Activated T-cell treated with anti-CD3 and anti-CD28 coated beads for 1 hour (primary cell): Measurements from ENCODE around the gene SLC35E2B.

Experiments used
- DNase-seq: peaks from one replicate; pipeline ENCODE4 v3.0.0-alpha.2; 2020; ENCODE audit warnings: low read depth

The SLC35E2B gene

GRCh38 chr1:1624443-1625403, 67.9 kb downstream of the SLC35E2B start:
- no peak for DNase-seq

- no peak for DNase-seq
These were observed 68.8 kb downstream of the SLC35E2B start for GRCh38 chr1:1623631-1624442.

GRCh38 chr1:1623181-1623630, 69.4 kb downstream of the SLC35E2B start:
- DNase-seq: no peak

- no peak for DNase-seq
These were observed 69.9 kb downstream of the SLC35E2B start for GRCh38 chr1:1622788-1623094.

GRCh38 chr1:1622010-1622787, 70.4 kb downstream of the SLC35E2B start:
- DNase-seq: no peak

GRCh38 chr1:1621173-1622009, 71.2 kb downstream of the SLC35E2B start:
- DNase-seq: no peak

- no peak for DNase-seq
These were observed 72.0 kb downstream of the SLC35E2B start for GRCh38 chr1:1620433-1621139.

GRCh38 chr1:1619917-1620361, 72.7 kb downstream of the SLC35E2B start:
- no peak for DNase-seq

- DNase-seq: no peak
These were observed 74.1 kb downstream of the SLC35E2B start for GRCh38 chr1:1618396-1619068.

- DNase-seq: no peak
These were observed 74.7 kb downstream of the SLC35E2B start for GRCh38 chr1:1617925-1618324.

- DNase-seq: no peak
These were observed 75.1 kb downstream of the SLC35E2B start for GRCh38 chr1:1617516-1617915.

- DNase-seq: no peak
These were observed 75.8 kb downstream of the SLC35E2B start for GRCh38 chr1:1616838-1617237.

- no peak for DNase-seq
These were observed 76.4 kb downstream of the SLC35E2B start for GRCh38 chr1:1616045-1616790.

GRCh38 chr1:1615256-1616044, 77.1 kb downstream of the SLC35E2B start, which contains the start of gene MIB2:
Gene MIB2, plus strand, starts transcription at chr1:1615500. Its CDS starts 7,953 bp downstream, at chr1:1623453.
- DNase-seq: peak; percentile 96

- no peak for DNase-seq
These were observed 77.7 kb downstream of the SLC35E2B start for GRCh38 chr1:1614954-1615255.

GRCh38 chr1:1614204-1614953, 78.2 kb downstream of the SLC35E2B start:
- no peak for DNase-seq

- DNase-seq: no peak
These were observed 79.0 kb downstream of the SLC35E2B start for GRCh38 chr1:1613509-1614082.

- no peak for DNase-seq
These were observed 80.5 kb downstream of the SLC35E2B start for GRCh38 chr1:1612104-1612400.
